ENCODE data around the gene PITRM1.

The PITRM1 gene

GRCh38 chr10:3094609-3095036, 78.0 kb downstream of the PITRM1 start:
- Histone ChIP-seq H3K4me3 (ENCODE audit: insufficient read depth, low read length, poor library complexity, severe bottlenecking) (no peak overlapping the region), H3K27ac (ENCODE audit: low read depth, low read length) (no peak overlapping the region), H3K27me3 (ENCODE audit: low read length) (no peaks in the 10 kb centered on the region), H3K4me2 (ENCODE audit: low read depth, low read length, poor library complexity, severe bottlenecking) (no peak overlapping the region), H3K36me3 (ENCODE audit: low read length) (peaks cover 7% of the 10 kb centered on the region; the same call in 1 of the 2 replicates), H3K9ac (ENCODE audit: low read length) (no peak overlapping the region), H3F3A (ENCODE audit: insufficient read depth) (0 out of 2 replicates have a peak, but pooled peaks cover 3% of the 10 kb centered on the region), H2AFZ (ENCODE audit: low read depth, low read length, severe bottlenecking) (no peak overlapping the region), H3K9me2 (replicated peaks; ENCODE audit: insufficient read depth, low read length) (no peaks in the 10 kb centered on the region), H4K20me1 (ENCODE audit: low read depth, low read length) (peaks cover 28% of the 10 kb centered on the region), H3K9me3 (ENCODE audit: insufficient read depth, low read length) (no peaks in the 10 kb centered on the region), H3K79me2 (ENCODE audit: insufficient read depth, low read length) (peaks cover 93% of the 10 kb centered on the region)
- no peak for TF ChIP-seq EZH2phosphoT487 (conservative IDR thresholded peaks at IDR 0.05; ENCODE audit: low read length)
- TF ChIP-seq, protein P1, sequence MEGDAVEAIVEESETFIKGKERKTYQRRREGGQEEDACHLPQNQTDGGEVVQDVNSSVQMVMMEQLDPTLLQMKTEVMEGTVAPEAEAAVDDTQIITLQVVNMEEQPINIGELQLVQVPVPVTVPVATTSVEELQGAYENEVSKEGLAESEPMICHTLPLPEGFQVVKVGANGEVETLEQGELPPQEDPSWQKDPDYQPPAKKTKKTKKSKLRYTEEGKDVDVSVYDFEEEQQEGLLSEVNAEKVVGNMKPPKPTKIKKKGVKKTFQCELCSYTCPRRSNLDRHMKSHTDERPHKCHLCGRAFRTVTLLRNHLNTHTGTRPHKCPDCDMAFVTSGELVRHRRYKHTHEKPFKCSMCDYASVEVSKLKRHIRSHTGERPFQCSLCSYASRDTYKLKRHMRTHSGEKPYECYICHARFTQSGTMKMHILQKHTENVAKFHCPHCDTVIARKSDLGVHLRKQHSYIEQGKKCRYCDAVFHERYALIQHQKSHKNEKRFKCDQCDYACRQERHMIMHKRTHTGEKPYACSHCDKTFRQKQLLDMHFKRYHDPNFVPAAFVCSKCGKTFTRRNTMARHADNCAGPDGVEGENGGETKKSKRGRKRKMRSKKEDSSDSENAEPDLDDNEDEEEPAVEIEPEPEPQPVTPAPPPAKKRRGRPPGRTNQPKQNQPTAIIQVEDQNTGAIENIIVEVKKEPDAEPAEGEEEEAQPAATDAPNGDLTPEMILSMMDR (IDR thresholded peaks at IDR 0.05; ENCODE audit: insufficient read depth, low read length, poor library complexity, severe bottlenecking) = no peak

DNA sequence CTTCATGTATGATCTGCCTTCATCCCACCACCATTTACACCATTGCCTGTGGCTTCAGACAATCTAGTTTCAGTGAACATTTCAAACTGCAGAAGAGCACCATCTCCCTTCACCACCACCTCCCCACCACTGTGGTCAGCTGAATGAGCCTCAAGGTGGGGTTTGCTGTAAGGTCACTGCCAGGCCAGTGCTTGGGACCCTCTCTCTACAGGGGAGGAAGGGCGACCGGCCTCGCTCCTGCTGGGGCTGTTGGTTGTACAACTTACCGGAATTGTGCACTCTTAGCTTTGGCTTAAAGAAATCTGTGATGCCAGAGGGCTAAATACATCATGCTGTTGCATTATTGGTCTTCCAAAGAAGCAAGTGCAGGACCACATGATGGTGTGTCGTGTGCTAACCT, 78.6 kb downstream of the PITRM1 start:
- Histone ChIP-seq H3K27me3 (ENCODE audit: low read length) (no peaks in the 10 kb centered on the region), H3K4me3 (ENCODE audit: insufficient read depth, low read length, poor library complexity, severe bottlenecking) (no peak overlapping the region), H3F3A (ENCODE audit: insufficient read depth) (0 out of 2 replicates have a peak, but pooled peaks cover 1% of the 10 kb centered on the region), H3K79me2 (ENCODE audit: insufficient read depth, low read length) (peaks cover 91% of the 10 kb centered on the region), H3K36me3 (ENCODE audit: low read length) (peaks cover 3% of the 10 kb centered on the region; the same call in 1 of the 2 replicates), H3K27ac (ENCODE audit: low read depth, low read length) (no peak overlapping the region), H3K9me2 (replicated peaks; ENCODE audit: insufficient read depth, low read length) (no peaks in the 10 kb centered on the region), H4K20me1 (ENCODE audit: low read depth, low read length) (peaks cover 32% of the 10 kb centered on the region), H3K4me2 (ENCODE audit: low read depth, low read length, poor library complexity, severe bottlenecking) (no peak overlapping the region), H3K9ac (ENCODE audit: low read length) (no peak overlapping the region), H3K9me3 (ENCODE audit: insufficient read depth, low read length) (no peaks in the 10 kb centered on the region), H2AFZ (ENCODE audit: low read depth, low read length, severe bottlenecking) (no peak overlapping the region)
- TF ChIP-seq, protein P1 (IDR thresholded peaks at IDR 0.05; ENCODE audit: insufficient read depth, low read length, poor library complexity, severe bottlenecking) = no peak
- no peak for TF ChIP-seq EZH2phosphoT487 (conservative IDR thresholded peaks at IDR 0.05; ENCODE audit: low read length)

GRCh38 chr10:3091921-3092320, 80.7 kb downstream of the PITRM1 start:
- H3K27ac ChIP-seq (ENCODE audit: low read depth, low read length) = no peak overlapping the region
- H3F3A ChIP-seq (ENCODE audit: insufficient read depth) = no peaks in the 10 kb centered on the region
- no peaks in the 10 kb centered on the region for H3K9me3 ChIP-seq (ENCODE audit: insufficient read depth, low read length)
- no peak overlapping the region for H2AFZ ChIP-seq (ENCODE audit: low read depth, low read length, severe bottlenecking)
- no peak overlapping the region for H3K9ac ChIP-seq (ENCODE audit: low read length)
- peaks cover 3% of the 10 kb centered on the region; the same call in 1 of the 2 replicates for H3K36me3 ChIP-seq (ENCODE audit: low read length)
- H4K20me1 ChIP-seq (ENCODE audit: low read depth, low read length) = peaks cover 37% of the 10 kb centered on the region
- peaks cover 89% of the 10 kb centered on the region for H3K79me2 ChIP-seq (ENCODE audit: insufficient read depth, low read length)
- no peak overlapping the region for H3K4me3 ChIP-seq (ENCODE audit: insufficient read depth, low read length, poor library complexity, severe bottlenecking)
- TF ChIP-seq EZH2phosphoT487 (conservative IDR thresholded peaks at IDR 0.05; ENCODE audit: low read length) = no peak
- TF ChIP-seq, protein P1 (IDR thresholded peaks at IDR 0.05; ENCODE audit: insufficient read depth, low read length, poor library complexity, severe bottlenecking) = no peak
- no peak overlapping the region for H3K4me2 ChIP-seq (ENCODE audit: low read depth, low read length, poor library complexity, severe bottlenecking)
- H3K27me3 ChIP-seq (ENCODE audit: low read length) = no peaks in the 10 kb centered on the region
- no peaks in the 10 kb centered on the region for H3K9me2 ChIP-seq (replicated peaks; ENCODE audit: insufficient read depth, low read length)

All from SU-DHL-6 (cell line).